Measurements from ENCODE around the gene ANTXR1. TPM values are rescaled to one million over a fixed set of nuclear protein-coding genes. Genes with fewer than 3 reads are reported as not detected.

The ANTXR1 gene
- total RNA-seq, 1 experiment from 2014 or later = 48.3 TPM

DNA sequence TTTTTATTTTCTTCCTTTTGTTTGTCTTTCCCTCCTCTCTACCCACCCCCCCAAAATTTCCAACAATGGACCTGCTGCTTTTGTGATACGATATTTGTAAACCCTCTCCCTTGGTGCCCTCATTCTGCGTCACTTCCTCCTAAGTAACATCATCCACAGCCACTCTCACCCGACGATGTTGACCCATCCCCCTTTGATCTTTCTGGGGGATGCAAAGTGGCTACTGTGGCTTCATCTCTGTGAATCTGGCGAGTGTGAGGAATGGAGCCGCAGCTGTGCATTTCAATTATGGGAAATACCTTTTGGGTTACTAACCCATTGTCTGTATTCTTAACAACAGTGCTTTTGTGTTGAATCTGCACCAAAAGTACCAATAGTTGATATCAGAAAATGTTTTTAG, 19.4 kb downstream of the ANTXR1 start:
- H3K9me2 ChIP-seq (ENCODE audit: insufficient read depth) = no peaks in the 10 kb centered on the region
- H3F3A ChIP-seq (ENCODE audit: insufficient read depth, low read depth) = no peaks in the 10 kb centered on the region
- TF ChIP-seq CTCF (conservative IDR thresholded peaks at IDR 0.05) = no peak
- TF ChIP-seq EZH2 (IDR thresholded peaks at IDR 0.05; ENCODE audit: low read depth) = no peak
- H3K79me2 ChIP-seq (ENCODE audit: low read depth) = no peaks in the 10 kb centered on the region
- intact Hi-C loops (cut with micrococcal nuclease; ENCODE audit: unreplicated experiment) = no loop called here
- no peaks in the 10 kb centered on the region for H3K36me3 ChIP-seq (ENCODE audit: low read depth)
- ChIA-PET POLR2A (ENCODE audit: unreplicated experiment) (no interaction called here), CTCF (no interaction called here)
- no peaks in the 10 kb centered on the region for H4K20me1 ChIP-seq (ENCODE audit: insufficient read depth)
- no peak overlapping the region for H3K4me3 ChIP-seq
- no peaks in the 10 kb centered on the region for H3K4me1 ChIP-seq (replicated peaks; ENCODE audit: insufficient read depth)
- DNase-seq = no peak
- BruUV-seq (replicated peaks) = no TSS peak
- no peaks in the 10 kb centered on the region for H3K27me3 ChIP-seq (ENCODE audit: insufficient read depth, low read depth)
- no peak overlapping the region for H3K27ac ChIP-seq
- no peak overlapping the region for H3K4me2 ChIP-seq
- no peak overlapping the region for H2AFZ ChIP-seq
- no peaks in the 10 kb centered on the region for H3K9me3 ChIP-seq (ENCODE audit: insufficient read depth, low read depth)

- no peaks in the 10 kb centered on the region for H3K36me3 ChIP-seq (ENCODE audit: low read depth)
- H3K4me2 ChIP-seq = no peak overlapping the region
- H3K4me3 ChIP-seq = no peak overlapping the region
- no peaks in the 10 kb centered on the region for H3K9me3 ChIP-seq (ENCODE audit: insufficient read depth, low read depth)
- no peaks in the 10 kb centered on the region for H3K27me3 ChIP-seq (ENCODE audit: insufficient read depth, low read depth)
- ChIA-PET POLR2A (ENCODE audit: unreplicated experiment) (no interaction called here), CTCF (no interaction called here)
- no peak for DNase-seq
- H3F3A ChIP-seq (ENCODE audit: insufficient read depth, low read depth) = no peaks in the 10 kb centered on the region
- no peaks in the 10 kb centered on the region for H3K79me2 ChIP-seq (ENCODE audit: low read depth)
- H3K4me1 ChIP-seq (replicated peaks; ENCODE audit: insufficient read depth) = no peaks in the 10 kb centered on the region
- H3K9me2 ChIP-seq (ENCODE audit: insufficient read depth) = no peaks in the 10 kb centered on the region
- no peaks in the 10 kb centered on the region for H4K20me1 ChIP-seq (ENCODE audit: insufficient read depth)
- intact Hi-C loops (cut with micrococcal nuclease; ENCODE audit: unreplicated experiment) = no loop called here
- BruUV-seq (replicated peaks) = no TSS peak
- H3K27ac ChIP-seq = no peak overlapping the region
- no peak overlapping the region for H2AFZ ChIP-seq
- TF ChIP-seq EZH2 (IDR thresholded peaks at IDR 0.05; ENCODE audit: low read depth) (no peak), CTCF (conservative IDR thresholded peaks at IDR 0.05) (no peak)
These were observed 20.6 kb downstream of the ANTXR1 start for GRCh38 chr2:69033461-69034095.

DNA sequence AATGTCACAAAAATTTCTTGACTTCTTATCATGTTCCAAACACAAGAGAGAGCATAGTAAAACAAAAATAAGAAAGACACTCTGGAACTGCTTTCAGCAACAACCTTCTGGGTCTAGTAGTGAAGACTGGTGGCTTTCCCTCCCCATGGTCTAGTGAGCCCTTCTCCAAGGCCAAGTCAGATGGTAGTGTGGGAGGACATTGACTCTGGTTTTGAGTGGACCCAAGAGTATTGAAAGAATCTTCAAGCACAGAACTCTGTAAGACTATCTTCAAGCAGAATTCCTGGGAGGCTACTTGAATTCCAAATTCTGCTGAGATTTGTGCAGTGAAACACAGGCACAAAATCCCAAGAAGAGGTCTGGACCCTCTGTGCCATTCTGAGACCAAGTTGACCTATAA, 21.1 kb downstream of the ANTXR1 start:
- H2AFZ ChIP-seq = no peak overlapping the region
- H3F3A ChIP-seq (ENCODE audit: insufficient read depth, low read depth) = no peaks in the 10 kb centered on the region
- H3K4me1 ChIP-seq (replicated peaks; ENCODE audit: insufficient read depth) = no peaks in the 10 kb centered on the region
- no peak overlapping the region for H3K27ac ChIP-seq
- H3K36me3 ChIP-seq (ENCODE audit: low read depth) = no peaks in the 10 kb centered on the region
- POLR2A ChIA-PET (ENCODE audit: unreplicated experiment) = no interaction called here
- H3K4me3 ChIP-seq = no peak overlapping the region
- TF ChIP-seq CTCF (conservative IDR thresholded peaks at IDR 0.05) (no peak), EZH2 (IDR thresholded peaks at IDR 0.05; ENCODE audit: low read depth) (no peak)
- H3K79me2 ChIP-seq (ENCODE audit: low read depth) = no peaks in the 10 kb centered on the region
- no peaks in the 10 kb centered on the region for H4K20me1 ChIP-seq (ENCODE audit: insufficient read depth)
- BruUV-seq (replicated peaks) = no TSS peak
- CTCF ChIA-PET = no interaction called here
- intact Hi-C loops (cut with micrococcal nuclease; ENCODE audit: unreplicated experiment) = no loop called here
- DNase-seq = no peak
- no peak overlapping the region for H3K4me2 ChIP-seq
- H3K27me3 ChIP-seq (ENCODE audit: insufficient read depth, low read depth) = no peaks in the 10 kb centered on the region
- no peaks in the 10 kb centered on the region for H3K9me3 ChIP-seq (ENCODE audit: insufficient read depth, low read depth)
- H3K9me2 ChIP-seq (ENCODE audit: insufficient read depth) = no peaks in the 10 kb centered on the region
